HCT116 (cell line): ENCODE measurements around the gene TLX3. TPM values are rescaled to one million over a fixed set of nuclear protein-coding genes. Genes with fewer than 3 reads are reported as not detected.

Source experiments
- ATAC-seq: fragments of 200-7000 bp; cut with Tn5 transposase; 2 replicates; pipeline ENCODE4 v1.9.1; 2020; ENCODE audit warnings: mild to moderate bottlenecking, moderate library complexity
- BruUV-seq: library from RNA; stranded (reverse); fragments of 400-500 nt; replicated peaks from 2 replicates; lab custom pipeline; 2021; lab: Mats Ljungman, UMichigan
- CTCF ChIA-PET: fragments of 300-600 bp; sonication (Branson Sonifier 250); formaldehyde crosslinking; loops from one replicate; lab custom pipeline; 2021; ENCODE audit warnings: antibody characterized with exemption; lab: Charles Lee
- POLR2A ChIA-PET: fragments of 300-600, 350-600 bp; sonication (Branson Sonifier 250); formaldehyde crosslinking; loops from one replicate; lab custom pipeline; 2021; ENCODE audit warnings: antibody characterized with exemption; lab: Charles Lee
- RAD21 ChIA-PET, 2 experiments: fragments of 300-600 bp; sonication (Branson Sonifier 250); formaldehyde crosslinking; loops; one replicate each; lab custom pipeline; 2023; ENCODE audit warnings: low total read pairs in 2 of 2; ENCODE audit not compliant: uncharacterized antibody in 2 of 2, unreplicated experiment in 2 of 2, low non-redundant PET in 1 of 2; lab: Charles Lee
- DNase-seq: peaks from one replicate; pipeline ENCODE4 v3.0.0-alpha.2; 2010; ENCODE audit warnings: low read depth, low spot score
- H2AFZ ChIP-seq: fragments of 200-600 bp; shearing (Covaris generic), sonication (generic); 2 replicates; pipeline ENCODE4 v1.6.1; 2017; ENCODE audit warnings: low read depth, mixed run types, mixed read lengths, antibody characterized with exemption, low read length; ENCODE audit not compliant: poor library complexity, severe bottlenecking
- H3K27ac ChIP-seq: 2 replicates; pipeline ENCODE4 v1.5.1; 2012; ENCODE audit warnings: low read depth, low read length
- H3K27me3 ChIP-seq: fragments of 200-600 bp; sonication (generic); 2 replicates; pipeline ENCODE4 v1.6.1; 2016; ENCODE audit warnings: mixed run types, low read length, mixed read lengths; ENCODE audit not compliant: insufficient read depth
- H3K36me3 ChIP-seq, 2 experiments: fragments of 200-500 bp in 1 of 2; fragments of 200-600 bp in 1 of 2; sonication (Bioruptor generic) in 1 of 2; sonication (generic) in 1 of 2; 2 replicates each; pipeline versions ENCODE4 v1.5.1 to v1.6.1; 2014 to 2016; ENCODE audit warnings: low read length in 2 of 2, inconsistent platforms in 1 of 2, mixed read lengths in 1 of 2, mixed run types in 1 of 2; ENCODE audit not compliant: insufficient read depth in 2 of 2, control insufficient read depth in 1 of 2
- H3K4me1 ChIP-seq, 2 experiments: fragments of 200-600 bp in 1 of 2; sonication (generic) in 1 of 2; 2 replicates each; pipeline versions ENCODE4 v1.5.1 to v1.6.1; 2012 to 2017; ENCODE audit warnings: low read length in 2 of 2, inconsistent platforms in 1 of 2, mild to moderate bottlenecking in 1 of 2, mixed read lengths in 1 of 2, mixed run types in 1 of 2, moderate library complexity in 1 of 2; ENCODE audit not compliant: insufficient read depth in 2 of 2, control insufficient read depth in 1 of 2
- H3K4me2 ChIP-seq: fragments of 200-600 bp; sonication (generic); 2 replicates; pipeline ENCODE4 v1.6.1; 2017; ENCODE audit warnings: mixed run types, low read length, mixed read lengths
- H3K4me3 ChIP-seq, 2 experiments: fragments of 200-600 bp in 1 of 2; sonication (generic) in 1 of 2; replicated peaks in 1 of 2; 2 replicates each; pipeline ENCODE4 v1.5.1; 2011 to 2016; ENCODE audit warnings: low read length in 2 of 2, control low read depth in 1 of 2, low read depth in 1 of 2, mild to moderate bottlenecking in 1 of 2, mixed read lengths in 1 of 2, mixed run types in 1 of 2
- H3K79me2 ChIP-seq: fragments of 200-600 bp; sonication (generic); 2 replicates; pipeline ENCODE4 v1.6.1; 2017; ENCODE audit warnings: mild to moderate bottlenecking, mixed run types, low read length, moderate library complexity, mixed read lengths; ENCODE audit not compliant: insufficient read depth
- H3K9ac ChIP-seq: fragments of 200-600 bp; sonication (generic); 2 replicates; pipeline ENCODE4 v1.6.1; 2016; ENCODE audit warnings: low read length, mixed read lengths
- H3K9me2 ChIP-seq: fragments of 200-600 bp; sonication (generic), shearing (Covaris generic); 2 replicates; pipeline ENCODE4 v1.6.1; 2017; ENCODE audit warnings: mixed run types, mild to moderate bottlenecking, moderate library complexity; ENCODE audit not compliant: insufficient read depth
- H3K9me3 ChIP-seq, 2 experiments: fragments of 200-500 bp in 1 of 2; fragments of 200-600 bp in 1 of 2; sonication (Bioruptor generic) in 1 of 2; sonication (generic) in 1 of 2; 2 replicates each; pipeline ENCODE4 v1.6.1; 2014 to 2017; ENCODE audit warnings: low read length in 2 of 2, mixed read lengths in 2 of 2, inconsistent platforms in 1 of 2, low read depth in 1 of 2, mild to moderate bottlenecking in 1 of 2, mixed run types in 1 of 2, moderate library complexity in 1 of 2; ENCODE audit not compliant: control insufficient read depth in 1 of 2, insufficient read depth in 1 of 2
- H4K20me1 ChIP-seq: fragments of 200-600 bp; sonication (generic), shearing (Covaris generic); 2 replicates; pipeline ENCODE4 v1.6.1; 2017; ENCODE audit warnings: mixed run types, mild to moderate bottlenecking, moderate library complexity; ENCODE audit not compliant: insufficient read depth
- ATF3 ChIP-seq: IDR thresholded peaks from 2 replicates; pipeline ENCODE4 v1.6.1; 2012
- CBX3 ChIP-seq: IDR thresholded peaks from 2 replicates; pipeline ENCODE4 v1.6.1; 2012; ENCODE audit warnings: low read depth
- CEBPB ChIP-seq: IDR thresholded peaks from 2 replicates; pipeline ENCODE4 v1.6.1; 2012; ENCODE audit warnings: low read depth
- EGR1 ChIP-seq: IDR thresholded peaks from 2 replicates; pipeline ENCODE4 v1.6.1; 2012; ENCODE audit warnings: low read depth
- ELF1 ChIP-seq: IDR thresholded peaks from 2 replicates; pipeline ENCODE4 v1.6.1; 2012; ENCODE audit warnings: low read depth, borderline replicate concordance
- EZH2phosphoT487 ChIP-seq: fragments of 200-600 bp; IDR thresholded peaks from 2 replicates; pipeline ENCODE4 v1.6.1; 2018; ENCODE audit warnings: antibody characterized with exemption, borderline replicate concordance
- JUND ChIP-seq: IDR thresholded peaks from 2 replicates; pipeline ENCODE4 v1.6.1; 2012
- POLR2A ChIP-seq: IDR thresholded peaks from 2 replicates; pipeline ENCODE4 v1.7.0; 2011; ENCODE audit warnings: borderline replicate concordance; ENCODE audit not compliant: insufficient read depth, insufficient read length; ENCODE audit errors: extremely low read depth
- RAD21 ChIP-seq: IDR thresholded peaks from 2 replicates; pipeline ENCODE4 v1.6.1; 2012; ENCODE audit warnings: low read depth, mild to moderate bottlenecking
- REST ChIP-seq: IDR thresholded peaks from 2 replicates; pipeline ENCODE4 v1.6.1; 2012; ENCODE audit warnings: low read depth
- SRF ChIP-seq: IDR thresholded peaks from 2 replicates; pipeline ENCODE4 v1.6.1; 2012; ENCODE audit warnings: low read depth
- TCF7L2 ChIP-seq: IDR thresholded peaks from 2 replicates; pipeline ENCODE4 v1.7.0; 2011; ENCODE audit warnings: borderline replicate concordance, inconsistent platforms; ENCODE audit not compliant: insufficient read depth, insufficient read length; ENCODE audit errors: extremely low read depth
- YY1 ChIP-seq: IDR thresholded peaks from 2 replicates; pipeline ENCODE4 v1.6.1; 2011; ENCODE audit warnings: low read length, low read depth, moderate library complexity, mild to moderate bottlenecking; ENCODE audit not compliant: insufficient replicate concordance; ENCODE audit errors: extremely low read depth
- ZNF274 ChIP-seq: fragments of 200-500 bp; sonication (Bioruptor generic); IDR thresholded peaks from 2 replicates; pipeline ENCODE4 v1.6.1; 2014; ENCODE audit warnings: mild to moderate bottlenecking, low read depth, low read length, inconsistent platforms
- intact Hi-C: fragments of 100-400 bp; cut with micrococcal nuclease; formaldehyde crosslinking; loops from 2 replicates; pipeline ENCODE4 v1.10.0; 2022
- total RNA-seq: library from RNA; stranded (reverse); gene quantifications from one replicate; pipeline ENCODE4 v1.2.1, GENCODE V29; 2021; ENCODE audit not compliant: unreplicated experiment
- TF ChIP-seq, protein P1 (sequence below): IDR thresholded peaks from 2 replicates; pipeline ENCODE4 v1.6.1; 2012

The TLX3 gene
- total RNA-seq, 1 experiment from 2014 or later: 4.6 TPM

GRCh38 chr5:171351536-171352073 is 42.6 kb downstream of the TLX3 start (continued):
- no peak for TF ChIP-seq REST

DNA sequence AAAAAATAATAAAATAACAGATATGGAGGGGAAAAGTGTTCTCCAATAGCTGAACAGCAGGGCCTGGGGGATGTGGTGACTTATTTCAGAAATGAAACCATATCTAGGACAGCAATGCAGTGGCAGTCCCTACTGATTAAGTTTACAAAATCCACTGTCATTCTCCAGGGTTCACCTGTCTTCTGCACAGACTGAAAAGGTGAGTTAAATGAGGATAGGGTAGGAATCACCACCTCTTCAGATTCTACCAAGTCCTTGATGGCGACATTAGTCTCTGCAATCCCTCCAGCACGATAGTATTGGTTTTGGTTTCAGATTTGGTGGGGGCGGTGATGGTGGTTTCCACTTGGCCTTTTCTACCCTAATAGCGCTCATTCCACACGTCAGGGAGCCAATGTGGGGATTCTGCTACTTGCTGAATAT is 46.3 kb downstream of the TLX3 start:
- no peaks in the 10 kb centered on the region; a peak in 1 of 4 replicates for H3K36me3 ChIP-seq
- no peak overlapping the region for H3K9ac ChIP-seq
- H4K20me1 ChIP-seq: no peaks in the 10 kb centered on the region
- H3K9me2 ChIP-seq: no peaks in the 10 kb centered on the region
- H3K4me1 ChIP-seq: no peaks in the 10 kb centered on the region
- DNase-seq (no peak), ATAC-seq (no peak)
- intact Hi-C loops: no loop called here
- no peaks in the 10 kb centered on the region for H3K9me3 ChIP-seq
- RAD21 ChIA-PET: no interaction called here
- no peak overlapping the region for H3K4me3 ChIP-seq
- no peaks in the 10 kb centered on the region for H3K27me3 ChIP-seq
- H3K27ac ChIP-seq: no peak overlapping the region
- no peak overlapping the region for H2AFZ ChIP-seq
- POLR2A ChIA-PET: no interaction called here
- no peaks in the 10 kb centered on the region for H3K79me2 ChIP-seq
- CTCF ChIA-PET: no interaction called here
- H3K4me2 ChIP-seq: no peak overlapping the region
- no TSS peak for BruUV-seq
- no peak for TF ChIP-seq SRF
- no peak for TF ChIP-seq JUND
- TF ChIP-seq CEBPB: no peak
- TF ChIP-seq ELF1: no peak
- no peak for TF ChIP-seq REST
- TF ChIP-seq RAD21: no peak
- TF ChIP-seq YY1: no peak
- TF ChIP-seq ATF3: no peak
- no peak for TF ChIP-seq EGR1
- TF ChIP-seq EZH2phosphoT487: no peak
- no peak for TF ChIP-seq CBX3
- TF ChIP-seq ZNF274: no peak
- no peak for TF ChIP-seq POLR2A
- TF ChIP-seq, protein P1, sequence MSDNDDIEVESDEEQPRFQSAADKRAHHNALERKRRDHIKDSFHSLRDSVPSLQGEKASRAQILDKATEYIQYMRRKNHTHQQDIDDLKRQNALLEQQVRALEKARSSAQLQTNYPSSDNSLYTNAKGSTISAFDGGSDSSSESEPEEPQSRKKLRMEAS: no peak
- TF ChIP-seq TCF7L2: no peak
